Measurements from ENCODE around the gene TRNAU1AP. TPM values are rescaled to one million over a fixed set of nuclear protein-coding genes. Genes with fewer than 3 reads are reported as not detected.

Gene TRNAU1AP
- total RNA-seq, 1 donor, result 23.2 TPM

GRCh38 chr1:28564310-28564709 is 11.4 kb downstream of the TRNAU1AP start:
- TF ChIP-seq, protein P1, sequence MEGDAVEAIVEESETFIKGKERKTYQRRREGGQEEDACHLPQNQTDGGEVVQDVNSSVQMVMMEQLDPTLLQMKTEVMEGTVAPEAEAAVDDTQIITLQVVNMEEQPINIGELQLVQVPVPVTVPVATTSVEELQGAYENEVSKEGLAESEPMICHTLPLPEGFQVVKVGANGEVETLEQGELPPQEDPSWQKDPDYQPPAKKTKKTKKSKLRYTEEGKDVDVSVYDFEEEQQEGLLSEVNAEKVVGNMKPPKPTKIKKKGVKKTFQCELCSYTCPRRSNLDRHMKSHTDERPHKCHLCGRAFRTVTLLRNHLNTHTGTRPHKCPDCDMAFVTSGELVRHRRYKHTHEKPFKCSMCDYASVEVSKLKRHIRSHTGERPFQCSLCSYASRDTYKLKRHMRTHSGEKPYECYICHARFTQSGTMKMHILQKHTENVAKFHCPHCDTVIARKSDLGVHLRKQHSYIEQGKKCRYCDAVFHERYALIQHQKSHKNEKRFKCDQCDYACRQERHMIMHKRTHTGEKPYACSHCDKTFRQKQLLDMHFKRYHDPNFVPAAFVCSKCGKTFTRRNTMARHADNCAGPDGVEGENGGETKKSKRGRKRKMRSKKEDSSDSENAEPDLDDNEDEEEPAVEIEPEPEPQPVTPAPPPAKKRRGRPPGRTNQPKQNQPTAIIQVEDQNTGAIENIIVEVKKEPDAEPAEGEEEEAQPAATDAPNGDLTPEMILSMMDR (IDR thresholded peaks at IDR 0.05; ENCODE audit: extremely low read depth, low read depth, low read length), result no peak
- Histone ChIP-seq H3K36me3 (ENCODE audit: insufficient read depth, low read length) (peaks cover 57% of the 10 kb centered on the region), H3K4me1 (ENCODE audit: insufficient read depth, low read length) (no peaks in the 10 kb centered on the region)

GRCh38 chr1:28565040-28565439 is 12.2 kb downstream of the TRNAU1AP start:
- no peaks in the 10 kb centered on the region for H4K20me1 ChIP-seq (ENCODE audit: insufficient read depth, low read length)
- H3K4me2 ChIP-seq (ENCODE audit: insufficient read depth, low read length), result no peak overlapping the region
- no peaks in the 10 kb centered on the region for H3K79me2 ChIP-seq (ENCODE audit: insufficient read depth, low read length)
- peaks cover 51% of the 10 kb centered on the region for H3K36me3 ChIP-seq (ENCODE audit: insufficient read depth, low read length)
- TF ChIP-seq, protein P1 (IDR thresholded peaks at IDR 0.05; ENCODE audit: extremely low read depth, low read depth, low read length), result no peak
- no peak overlapping the region for H2AFZ ChIP-seq (ENCODE audit: low read length)
- no peaks in the 10 kb centered on the region for H3K27me3 ChIP-seq (ENCODE audit: insufficient read depth, low read length)
- no peak overlapping the region for H3K4me3 ChIP-seq (ENCODE audit: insufficient read depth, low read length)
- H3K9me3 ChIP-seq (ENCODE audit: low read depth, low read length), result no peaks in the 10 kb centered on the region
- no peak overlapping the region for H3K27ac ChIP-seq (ENCODE audit: low read depth, low read length)
- no peak for DNase-seq (ENCODE audit: insufficient read length, low spot score, missing footprints)
- no peaks in the 10 kb centered on the region for H3K4me1 ChIP-seq (ENCODE audit: insufficient read depth, low read length)

More at GRCh38 chr1:28564310-28564709, 11.4 kb downstream of the TRNAU1AP start:
- no peaks in the 10 kb centered on the region for H3K9me3 ChIP-seq (ENCODE audit: low read depth, low read length)
- H3K79me2 ChIP-seq (ENCODE audit: insufficient read depth, low read length), result no peaks in the 10 kb centered on the region
- no peak overlapping the region for H3K4me2 ChIP-seq (ENCODE audit: insufficient read depth, low read length)
- H3K27ac ChIP-seq (ENCODE audit: low read depth, low read length), result no peak overlapping the region
- H4K20me1 ChIP-seq (ENCODE audit: insufficient read depth, low read length), result no peaks in the 10 kb centered on the region
- no peak overlapping the region for H2AFZ ChIP-seq (ENCODE audit: low read length)
- DNase-seq (ENCODE audit: insufficient read length, low spot score, missing footprints), result no peak
- H3K4me3 ChIP-seq (ENCODE audit: insufficient read depth, low read length), result no peak overlapping the region
- H3K27me3 ChIP-seq (ENCODE audit: insufficient read depth, low read length), result no peaks in the 10 kb centered on the region

- H3K27me3 ChIP-seq (ENCODE audit: insufficient read depth, low read length), result no peaks in the 10 kb centered on the region
- no peak for DNase-seq (ENCODE audit: insufficient read length, low spot score, missing footprints)
- no peaks in the 10 kb centered on the region for H3K4me1 ChIP-seq (ENCODE audit: insufficient read depth, low read length)
- TF ChIP-seq, protein P1 (IDR thresholded peaks at IDR 0.05; ENCODE audit: extremely low read depth, low read depth, low read length), result no peak
- no peak overlapping the region for H3K27ac ChIP-seq (ENCODE audit: low read depth, low read length)
- no peaks in the 10 kb centered on the region for H3K9me3 ChIP-seq (ENCODE audit: low read depth, low read length)
- H3K79me2 ChIP-seq (ENCODE audit: insufficient read depth, low read length), result no peaks in the 10 kb centered on the region
- H2AFZ ChIP-seq (ENCODE audit: low read length), result no peak overlapping the region
- H4K20me1 ChIP-seq (ENCODE audit: insufficient read depth, low read length), result no peaks in the 10 kb centered on the region
- H3K4me2 ChIP-seq (ENCODE audit: insufficient read depth, low read length), result no peak overlapping the region
- no peak overlapping the region for H3K4me3 ChIP-seq (ENCODE audit: insufficient read depth, low read length)
- peaks cover 50% of the 10 kb centered on the region for H3K36me3 ChIP-seq (ENCODE audit: insufficient read depth, low read length)
These were observed 12.8 kb downstream of the TRNAU1AP start for GRCh38 chr1:28565726-28566125.

DNA sequence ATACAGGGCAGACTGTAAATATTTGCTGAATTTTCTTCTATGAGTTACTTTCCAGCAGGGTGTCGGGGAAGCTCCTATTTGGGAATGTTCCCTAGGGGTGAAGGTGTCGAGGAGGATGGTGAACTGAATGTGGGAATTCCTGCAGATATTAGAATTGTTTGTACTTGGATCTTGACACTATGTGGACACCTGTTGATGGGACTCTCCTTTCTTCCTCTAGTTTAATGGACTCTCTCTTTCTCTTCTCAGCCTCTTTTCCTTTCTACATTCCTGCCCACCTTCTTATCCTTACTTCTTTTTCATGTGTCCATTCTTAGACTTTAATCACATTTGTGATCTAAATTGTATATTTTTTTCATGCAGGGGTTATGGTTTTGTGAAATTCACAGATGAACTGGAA is 14.0 kb downstream of the TRNAU1AP start:
- Histone ChIP-seq H3K36me3 (ENCODE audit: insufficient read depth, low read length) (peaks cover 52% of the 10 kb centered on the region), H3K79me2 (ENCODE audit: insufficient read depth, low read length) (no peaks in the 10 kb centered on the region), H3K4me2 (ENCODE audit: insufficient read depth, low read length) (no peak overlapping the region), H3K27ac (ENCODE audit: low read depth, low read length) (no peak overlapping the region), H3K4me3 (ENCODE audit: insufficient read depth, low read length) (no peak overlapping the region), H3K27me3 (ENCODE audit: insufficient read depth, low read length) (no peaks in the 10 kb centered on the region), H3K4me1 (ENCODE audit: insufficient read depth, low read length) (no peaks in the 10 kb centered on the region), H2AFZ (ENCODE audit: low read length) (no peak overlapping the region), H4K20me1 (ENCODE audit: insufficient read depth, low read length) (no peaks in the 10 kb centered on the region), H3K9me3 (ENCODE audit: low read depth, low read length) (no peaks in the 10 kb centered on the region)
- DNase-seq (ENCODE audit: insufficient read length, low spot score, missing footprints), result no peak
- TF ChIP-seq, protein P1 (IDR thresholded peaks at IDR 0.05; ENCODE audit: extremely low read depth, low read depth, low read length), result no peak

Measured in osteoblast (primary cell).